ENCODE results near the gene TAS1R1.
"Not testable (repeated sequence)": the region's sequence is repeated elsewhere in the genome, so short reads cannot be mapped to it uniquely, and the experiment has no call there.

TAS1R1 gene

GRCh38 chr1:6519935-6520671 is 35.0 kb upstream of the TAS1R1 start:
- no peak for DNase-seq (ENCODE audit: low read depth in 1 of 2, low spot score in 1 of 2)

- no peak for DNase-seq (ENCODE audit: low read depth in 1 of 2, low spot score in 1 of 2)
These were observed 33.6 kb upstream of the TAS1R1 start for GRCh38 chr1:6521536-6521935.

GRCh38 chr1:6523566-6523965 is 31.5 kb upstream of the TAS1R1 start:
- no peak for DNase-seq (ENCODE audit: low read depth in 1 of 2, low spot score in 1 of 2)

- no peak for DNase-seq (ENCODE audit: low read depth in 1 of 2, low spot score in 1 of 2)
These were observed 28.8 kb upstream of the TAS1R1 start for GRCh38 chr1:6526316-6526715.

- DNase-seq (ENCODE audit: low read depth in 1 of 2, low spot score in 1 of 2) = no peak
These were observed 26.6 kb upstream of the TAS1R1 start for GRCh38 chr1:6528492-6528891.

GRCh38 chr1:6530504-6531160 is 24.5 kb upstream of the TAS1R1 start:
- DNase-seq (ENCODE audit: low read depth in 1 of 2, low spot score in 1 of 2) = no peak

- no peak for DNase-seq (ENCODE audit: low read depth in 1 of 2, low spot score in 1 of 2)
These were observed 23.1 kb upstream of the TAS1R1 start for GRCh38 chr1:6531996-6532395.

GRCh38 chr1:6534248-6534822 is 20.8 kb upstream of the TAS1R1 start:
- no peak for DNase-seq (ENCODE audit: low read depth in 1 of 2, low spot score in 1 of 2)

GRCh38 chr1:6535214-6535613 is 19.9 kb upstream of the TAS1R1 start:
- no peak for DNase-seq (ENCODE audit: low read depth in 1 of 2, low spot score in 1 of 2)

GRCh38 chr1:6536291-6536690 is 18.8 kb upstream of the TAS1R1 start:
- DNase-seq (ENCODE audit: low read depth in 1 of 2, low spot score in 1 of 2) = no peak

- no peak for DNase-seq (ENCODE audit: low read depth in 1 of 2, low spot score in 1 of 2)
These were observed 16.2 kb upstream of the TAS1R1 start for GRCh38 chr1:6538956-6539355.

GRCh38 chr1:6544831-6545230 is 10.3 kb upstream of the TAS1R1 start:
- DNase-seq (ENCODE audit: low read depth in 1 of 2, low spot score in 1 of 2) = no peak

GRCh38 chr1:6545276-6546112 is 9.6 kb upstream of the TAS1R1 start:
- DNase-seq (ENCODE audit: low read depth in 1 of 2, low spot score in 1 of 2) = no peak

- no peak for DNase-seq (ENCODE audit: low read depth in 1 of 2, low spot score in 1 of 2)
These were observed 8.8 kb upstream of the TAS1R1 start for GRCh38 chr1:6546326-6546725.

- DNase-seq (ENCODE audit: low read depth in 1 of 2, low spot score in 1 of 2) = no peak
These were observed 7.8 kb upstream of the TAS1R1 start for GRCh38 chr1:6547301-6547700.

GRCh38 chr1:6554031-6554906 is 838 bp upstream of the TAS1R1 start, which contains the start of gene NOL9:
NOL9 (minus strand) TSS chr1:6554513; CDS start chr1:6554502, 11 bp downstream.
- DNase-seq (ENCODE audit: low read depth in 1 of 2, low spot score in 1 of 2) = peak; percentile 91 to 92

- no peak for DNase-seq (ENCODE audit: low read depth in 1 of 2, low spot score in 1 of 2)
These were observed 2.5 kb downstream of the TAS1R1 start for GRCh38 chr1:6557597-6557996.

GRCh38 chr1:6559161-6559560 is 4.1 kb downstream of the TAS1R1 start:
- DNase-seq (ENCODE audit: low read depth in 1 of 2, low spot score in 1 of 2) = not testable (repeated sequence)

GRCh38 chr1:6560267-6560666 is 5.2 kb downstream of the TAS1R1 start:
- DNase-seq (ENCODE audit: low read depth in 1 of 2, low spot score in 1 of 2) = no peak

GRCh38 chr1:6569033-6569432 is 13.9 kb downstream of the TAS1R1 start:
- DNase-seq (ENCODE audit: low read depth in 1 of 2, low spot score in 1 of 2) = no peak

- no peak for DNase-seq (ENCODE audit: low read depth in 1 of 2, low spot score in 1 of 2)
These were observed 15.0 kb downstream of the TAS1R1 start for GRCh38 chr1:6570100-6570499.
